ENCODE data around the gene PDE1A.

- no peak for TF ChIP-seq CTCF (conservative IDR thresholded peaks at IDR 0.05; ENCODE audit: low read depth, low read length)
- no peak for TF ChIP-seq EZH2 (IDR thresholded peaks at IDR 0.05; ENCODE audit: borderline replicate concordance, low read depth, low read length, poor library complexity, severe bottlenecking)
These were observed 262.1 kb downstream of the PDE1A start for GRCh38 chr2:182164686-182165085.
